GM21529 (cell line): ENCODE results near the gene PHYKPL.

Experiments
- ATAC-seq: cut with Tn5 transposase; IDR thresholded peaks from one replicate; pipeline ENCODE4 v1.9.1; 2021; ENCODE audit not compliant: unreplicated experiment

The PHYKPL gene

GRCh38 chr5:178224403-178224802, 8.2 kb downstream of the PHYKPL start:
- ATAC-seq: no peak

GRCh38 chr5:178223828-178224335, 8.7 kb downstream of the PHYKPL start:
- no peak for ATAC-seq

- ATAC-seq: no peak
Observed at GRCh38 chr5:178223196-178223773, 9.3 kb downstream of the PHYKPL start.

GRCh38 chr5:178222292-178222691, 10.3 kb downstream of the PHYKPL start:
- ATAC-seq: no peak

- ATAC-seq: no peak
Observed at GRCh38 chr5:178221853-178222252, 10.7 kb downstream of the PHYKPL start.

- ATAC-seq: no peak
Observed at GRCh38 chr5:178221282-178221681, 11.3 kb downstream of the PHYKPL start.

GRCh38 chr5:178218827-178219226, 13.8 kb downstream of the PHYKPL start:
- no peak for ATAC-seq

- no peak for ATAC-seq
Observed at GRCh38 chr5:178218237-178218776, 14.3 kb downstream of the PHYKPL start.

GRCh38 chr5:178216779-178217178, 15.8 kb downstream of the PHYKPL start:
- ATAC-seq: no peak

GRCh38 chr5:178216088-178216534, 16.5 kb downstream of the PHYKPL start:
- no peak for ATAC-seq

GRCh38 chr5:178215280-178216002, 17.2 kb downstream of the PHYKPL start:
- no peak for ATAC-seq

GRCh38 chr5:178214160-178214803, 18.3 kb downstream of the PHYKPL start:
- no peak for ATAC-seq

GRCh38 chr5:178213748-178214151, 18.9 kb downstream of the PHYKPL start:
- no peak for ATAC-seq

GRCh38 chr5:178213003-178213461, 19.6 kb downstream of the PHYKPL start:
- ATAC-seq: no peak

- no peak for ATAC-seq
Observed at GRCh38 chr5:178212241-178213002, 20.2 kb downstream of the PHYKPL start.

GRCh38 chr5:178211095-178212048, 21.2 kb downstream of the PHYKPL start:
- no peak for ATAC-seq

GRCh38 chr5:178210686-178211085, 21.9 kb downstream of the PHYKPL start:
- ATAC-seq: no peak

GRCh38 chr5:178210073-178210535, 22.5 kb downstream of the PHYKPL start:
- ATAC-seq: no peak

- ATAC-seq: no peak
Observed at GRCh38 chr5:178209334-178210072, 23.1 kb downstream of the PHYKPL start.
